ENCODE measurements around the gene LRIG2. TPM values are rescaled to one million over a fixed set of nuclear protein-coding genes. Genes with fewer than 3 reads are reported as not detected.

The LRIG2 gene
- total and polyA plus RNA-seq, 9 of the 15 experiments (the other 6 are each of a cell fraction or from before 2014, with no cell fraction given): 1.8 to 28.1 (median 11.5) TPM

GRCh38 chr1:113027449-113027848 is 45.5 kb upstream of the LRIG2 start (continued):
- TF ChIP-seq CCAR2 (IDR thresholded peaks at IDR 0.05; ENCODE audit: low read depth, low read length) (no peak), NCOA2 (IDR thresholded peaks at IDR 0.05; ENCODE audit: partially characterized antibody in 2 of 2) (no peak), NFE2L1 (tag; IDR thresholded peaks at IDR 0.05; ENCODE audit: borderline replicate concordance, low read depth) (no peak), FOSL1 (tag; conservative IDR thresholded peaks at IDR 0.05) (no peak), MED1 (CRISPR knock-in tag; IDR thresholded peaks at IDR 0.05; ENCODE audit: borderline replicate concordance) (no peak), ZNF696 (CRISPR knock-in tag; conservative IDR thresholded peaks at IDR 0.05) (no peak)
- TF ChIP-seq, protein P1, sequence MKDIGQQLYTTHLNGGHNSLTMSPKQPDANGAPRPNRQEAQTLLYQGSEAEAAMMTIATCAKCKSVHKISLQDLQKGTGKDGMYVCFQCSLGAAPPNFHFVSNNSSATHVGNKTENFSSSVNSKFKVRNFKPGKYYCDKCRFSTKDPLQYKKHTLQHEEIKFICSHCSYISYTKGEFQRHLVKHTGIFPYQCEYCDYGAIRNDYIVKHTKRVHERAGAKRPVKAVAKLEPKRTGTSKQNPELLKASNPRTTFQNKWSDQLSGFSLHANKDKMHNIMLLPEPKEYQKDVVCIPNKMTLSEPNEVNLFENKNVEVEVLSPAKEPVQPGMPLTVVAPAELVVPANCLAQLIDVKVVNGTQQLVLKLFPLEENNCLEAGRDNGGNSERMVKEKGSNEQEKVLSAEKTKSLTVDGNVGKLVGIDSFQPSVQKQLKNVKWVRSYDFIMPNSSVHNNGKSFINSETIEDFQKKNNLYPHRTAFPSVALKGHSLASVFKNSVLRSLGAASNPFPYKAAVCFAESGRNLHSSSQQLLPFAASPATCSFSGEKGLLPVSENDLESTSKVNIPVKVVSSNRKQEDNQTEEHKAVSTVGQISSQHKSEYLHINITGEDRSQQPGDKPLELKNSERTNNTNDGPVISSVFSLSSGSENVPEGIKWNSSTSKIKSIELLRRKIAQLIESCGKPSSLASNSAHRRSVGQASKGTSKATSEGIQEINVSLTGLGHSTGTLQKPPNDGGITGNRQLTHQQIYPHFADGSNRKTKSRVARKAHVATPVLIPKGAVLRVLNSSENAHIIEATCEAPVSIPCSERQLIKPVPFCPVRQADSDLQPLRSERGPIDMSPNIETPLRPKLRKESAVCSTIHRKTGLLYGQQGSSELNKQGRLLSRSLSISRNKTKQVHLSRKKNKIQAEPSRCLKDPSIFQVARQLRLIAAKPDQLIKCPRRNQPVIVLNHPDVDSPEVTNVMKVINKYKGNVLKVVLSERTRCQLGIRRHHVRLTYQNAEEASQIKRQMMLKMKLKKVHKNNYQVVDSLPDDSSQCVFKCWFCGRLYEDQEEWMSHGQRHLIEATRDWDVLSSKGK (CRISPR knock-in tag; IDR thresholded peaks at IDR 0.05): no peak
- TF ChIP-seq, protein P2, sequence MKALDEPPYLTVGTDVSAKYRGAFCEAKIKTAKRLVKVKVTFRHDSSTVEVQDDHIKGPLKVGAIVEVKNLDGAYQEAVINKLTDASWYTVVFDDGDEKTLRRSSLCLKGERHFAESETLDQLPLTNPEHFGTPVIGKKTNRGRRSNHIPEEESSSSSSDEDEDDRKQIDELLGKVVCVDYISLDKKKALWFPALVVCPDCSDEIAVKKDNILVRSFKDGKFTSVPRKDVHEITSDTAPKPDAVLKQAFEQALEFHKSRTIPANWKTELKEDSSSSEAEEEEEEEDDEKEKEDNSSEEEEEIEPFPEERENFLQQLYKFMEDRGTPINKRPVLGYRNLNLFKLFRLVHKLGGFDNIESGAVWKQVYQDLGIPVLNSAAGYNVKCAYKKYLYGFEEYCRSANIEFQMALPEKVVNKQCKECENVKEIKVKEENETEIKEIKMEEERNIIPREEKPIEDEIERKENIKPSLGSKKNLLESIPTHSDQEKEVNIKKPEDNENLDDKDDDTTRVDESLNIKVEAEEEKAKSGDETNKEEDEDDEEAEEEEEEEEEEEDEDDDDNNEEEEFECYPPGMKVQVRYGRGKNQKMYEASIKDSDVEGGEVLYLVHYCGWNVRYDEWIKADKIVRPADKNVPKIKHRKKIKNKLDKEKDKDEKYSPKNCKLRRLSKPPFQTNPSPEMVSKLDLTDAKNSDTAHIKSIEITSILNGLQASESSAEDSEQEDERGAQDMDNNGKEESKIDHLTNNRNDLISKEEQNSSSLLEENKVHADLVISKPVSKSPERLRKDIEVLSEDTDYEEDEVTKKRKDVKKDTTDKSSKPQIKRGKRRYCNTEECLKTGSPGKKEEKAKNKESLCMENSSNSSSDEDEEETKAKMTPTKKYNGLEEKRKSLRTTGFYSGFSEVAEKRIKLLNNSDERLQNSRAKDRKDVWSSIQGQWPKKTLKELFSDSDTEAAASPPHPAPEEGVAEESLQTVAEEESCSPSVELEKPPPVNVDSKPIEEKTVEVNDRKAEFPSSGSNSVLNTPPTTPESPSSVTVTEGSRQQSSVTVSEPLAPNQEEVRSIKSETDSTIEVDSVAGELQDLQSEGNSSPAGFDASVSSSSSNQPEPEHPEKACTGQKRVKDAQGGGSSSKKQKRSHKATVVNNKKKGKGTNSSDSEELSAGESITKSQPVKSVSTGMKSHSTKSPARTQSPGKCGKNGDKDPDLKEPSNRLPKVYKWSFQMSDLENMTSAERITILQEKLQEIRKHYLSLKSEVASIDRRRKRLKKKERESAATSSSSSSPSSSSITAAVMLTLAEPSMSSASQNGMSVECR (CRISPR knock-in tag; IDR thresholded peaks at IDR 0.05): no peak
